SU-DHL-6 (cell line): ENCODE data around the gene ZNF33A.

Experiments
- EZH2phosphoT487 ChIP-seq: fragments of 200-600 bp; sonication (generic), shearing (Covaris generic); conservative IDR thresholded peaks from 2 replicates; pipeline ENCODE4 v1.6.1; 2018; ENCODE audit warnings: mild to moderate bottlenecking, antibody characterized with exemption, low read length, moderate library complexity, mixed read lengths
- TF ChIP-seq, protein P1 (sequence below): fragments of 200-600 bp; sonication (generic); IDR thresholded peaks from one replicate; pipeline ENCODE4 v1.5.1; 2017; ENCODE audit warnings: antibody characterized with exemption, mild to moderate bottlenecking, low read length, moderate library complexity; ENCODE audit not compliant: insufficient read depth, poor library complexity, severe bottlenecking

- TF ChIP-seq, protein P1, sequence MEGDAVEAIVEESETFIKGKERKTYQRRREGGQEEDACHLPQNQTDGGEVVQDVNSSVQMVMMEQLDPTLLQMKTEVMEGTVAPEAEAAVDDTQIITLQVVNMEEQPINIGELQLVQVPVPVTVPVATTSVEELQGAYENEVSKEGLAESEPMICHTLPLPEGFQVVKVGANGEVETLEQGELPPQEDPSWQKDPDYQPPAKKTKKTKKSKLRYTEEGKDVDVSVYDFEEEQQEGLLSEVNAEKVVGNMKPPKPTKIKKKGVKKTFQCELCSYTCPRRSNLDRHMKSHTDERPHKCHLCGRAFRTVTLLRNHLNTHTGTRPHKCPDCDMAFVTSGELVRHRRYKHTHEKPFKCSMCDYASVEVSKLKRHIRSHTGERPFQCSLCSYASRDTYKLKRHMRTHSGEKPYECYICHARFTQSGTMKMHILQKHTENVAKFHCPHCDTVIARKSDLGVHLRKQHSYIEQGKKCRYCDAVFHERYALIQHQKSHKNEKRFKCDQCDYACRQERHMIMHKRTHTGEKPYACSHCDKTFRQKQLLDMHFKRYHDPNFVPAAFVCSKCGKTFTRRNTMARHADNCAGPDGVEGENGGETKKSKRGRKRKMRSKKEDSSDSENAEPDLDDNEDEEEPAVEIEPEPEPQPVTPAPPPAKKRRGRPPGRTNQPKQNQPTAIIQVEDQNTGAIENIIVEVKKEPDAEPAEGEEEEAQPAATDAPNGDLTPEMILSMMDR: no peak
- no peak for TF ChIP-seq EZH2phosphoT487
Observed at GRCh38 chr10:38003026-38003425, 7.4 kb upstream of the ZNF33A start.
